ENCODE data around the gene SAMD11.

SAMD11 gene

GRCh38 chr1:921011-921837 is 2.5 kb upstream of the SAMD11 start:
- Histone ChIP-seq H3K4me2 (ENCODE audit: low read length) (peak overlapping the region; percentile 45), H3K27ac (no peak overlapping the region), H3K9ac (no peak overlapping the region), H3K79me2 (no peaks in the 10 kb centered on the region), H3K9me3 (ENCODE audit: control insufficient read depth, low read length) (no peaks in the 10 kb centered on the region), H3K36me3 (ENCODE audit: control insufficient read depth, insufficient read depth, low read length) (no peaks in the 10 kb centered on the region), H2AFZ (no peak overlapping the region), H3K4me1 (peaks cover 11% of the 10 kb centered on the region), H3K27me3 (ENCODE audit: control insufficient read depth, insufficient read depth, low read length) (no peaks in the 10 kb centered on the region), H3K4me3 (ENCODE audit: low read depth, low read length) (no peak overlapping the region)
- peak; percentile 48 for TF ChIP-seq CTCF (IDR thresholded peaks at IDR 0.05)

GRCh38 chr1:923991-924655 is 400 bp downstream of the SAMD11 start:
- Histone ChIP-seq H2AFZ (peak overlapping the region; percentile 46), H3K27ac (no peak overlapping the region), H3K4me3 (ENCODE audit: low read depth, low read length) (no peak overlapping the region), H3K27me3 (ENCODE audit: control insufficient read depth, insufficient read depth, low read length) (no peaks in the 10 kb centered on the region), H3K36me3 (ENCODE audit: control insufficient read depth, insufficient read depth, low read length) (no peaks in the 10 kb centered on the region), H3K4me2 (ENCODE audit: low read length) (peak overlapping the region; percentile 67), H3K9ac (no peak overlapping the region), H3K79me2 (no peaks in the 10 kb centered on the region), H3K4me1 (peaks cover 4% of the 10 kb centered on the region), H3K9me3 (ENCODE audit: control insufficient read depth, low read length) (no peaks in the 10 kb centered on the region)
- no peak for TF ChIP-seq CTCF (IDR thresholded peaks at IDR 0.05)

- H3K27me3 ChIP-seq (ENCODE audit: control insufficient read depth, insufficient read depth, low read length) = no peaks in the 10 kb centered on the region
- H3K4me1 ChIP-seq = peaks cover 4% of the 10 kb centered on the region
- H3K4me2 ChIP-seq (ENCODE audit: low read length) = peak overlapping the region; percentile 67
- TF ChIP-seq CTCF (IDR thresholded peaks at IDR 0.05) = no peak
- H3K27ac ChIP-seq = no peak overlapping the region
- H3K9me3 ChIP-seq (ENCODE audit: control insufficient read depth, low read length) = no peaks in the 10 kb centered on the region
- H3K4me3 ChIP-seq (ENCODE audit: low read depth, low read length) = peak overlapping the region; percentile 20
- H3K79me2 ChIP-seq = no peaks in the 10 kb centered on the region
- no peaks in the 10 kb centered on the region for H3K36me3 ChIP-seq (ENCODE audit: control insufficient read depth, insufficient read depth, low read length)
- no peak overlapping the region for H3K9ac ChIP-seq
- H2AFZ ChIP-seq = peak overlapping the region; percentile 46
Measured at GRCh38 chr1:924656-925560, 1.2 kb downstream of the SAMD11 start.

- Histone ChIP-seq H3K4me2 (ENCODE audit: low read length) (peak overlapping the region; percentile 53), H3K79me2 (no peaks in the 10 kb centered on the region), H3K9ac (no peak overlapping the region), H3K36me3 (ENCODE audit: control insufficient read depth, insufficient read depth, low read length) (no peaks in the 10 kb centered on the region), H3K27ac (no peak overlapping the region), H3K4me3 (ENCODE audit: low read depth, low read length) (no peak overlapping the region), H3K27me3 (ENCODE audit: control insufficient read depth, insufficient read depth, low read length) (no peaks in the 10 kb centered on the region), H3K4me1 (no peaks in the 10 kb centered on the region), H3K9me3 (ENCODE audit: control insufficient read depth, low read length) (no peaks in the 10 kb centered on the region), H2AFZ (no peak overlapping the region)
- TF ChIP-seq CTCF (IDR thresholded peaks at IDR 0.05) = no peak
Measured at GRCh38 chr1:925561-926421, 2.1 kb downstream of the SAMD11 start.

All from parathyroid adenoma (tissue), 2 donors.